ENCODE measurements around the gene MAP7. TPM values are rescaled to one million over a fixed set of nuclear protein-coding genes. Genes with fewer than 3 reads are reported as not detected.

MAP7 gene
- total and polyA plus RNA-seq, 2 experiments from 2014 or later: 44.7 to 49.2 TPM

GRCh38 chr6:136510782-136511181 lies 39.4 kb downstream of the MAP7 start:
- no peak overlapping the region for H2AFZ ChIP-seq
- Mint-ChIP-seq H3K27ac (no peak overlapping the region), H3K27me3 (ENCODE audit: insufficient read depth, low read depth, poor library complexity) (no peaks in the 10 kb centered on the region), H3K4me3 (no peak overlapping the region), H3K36me3 (ENCODE audit: low read depth) (peaks cover 31% of the 10 kb centered on the region), H3K9me3 (no peaks in the 10 kb centered on the region), H3K4me1 (peaks cover 31% of the 10 kb centered on the region)
- H3K4me1 ChIP-seq (ENCODE audit: insufficient read depth): peaks cover 20% of the 10 kb centered on the region
- H3K27ac ChIP-seq (ENCODE audit: low read depth): no peak overlapping the region
- no peaks in the 10 kb centered on the region for H3K27me3 ChIP-seq (ENCODE audit: insufficient read depth)
- H3K4me3 ChIP-seq: no peak overlapping the region
- TF ChIP-seq EZH2 (IDR thresholded peaks at IDR 0.05; ENCODE audit: low read depth, unreplicated experiment) (no peak), REST (IDR thresholded peaks at IDR 0.05; ENCODE audit: unreplicated experiment) (no peak), JUNB (IDR thresholded peaks at IDR 0.05; ENCODE audit: unreplicated experiment) (no peak), ETS1 (IDR thresholded peaks at IDR 0.05) (no peak), CTCF (conservative IDR thresholded peaks at IDR 0.05; ENCODE audit: low read depth in 2 of 2) (no peak)
- H3F3A ChIP-seq (replicated peaks; ENCODE audit: low read depth): no peaks in the 10 kb centered on the region
- no peak overlapping the region for H3K4me2 ChIP-seq
- no peaks in the 10 kb centered on the region for H3K36me3 ChIP-seq (ENCODE audit: insufficient read depth)
- no peaks in the 10 kb centered on the region for H3K9me2 ChIP-seq (ENCODE audit: insufficient read depth)
- H4K20me1 ChIP-seq (replicated peaks; ENCODE audit: insufficient read depth): no peaks in the 10 kb centered on the region; the same call in 1 of the 2 replicates
- DNase-seq (ENCODE audit: low spot score) (no peak), ATAC-seq (no peak)
- H3K79me2 ChIP-seq (replicated peaks; ENCODE audit: insufficient read depth): peaks cover 93% of the 10 kb centered on the region

GRCh38 chr6:136510299-136510698 lies 39.9 kb downstream of the MAP7 start:
- Mint-ChIP-seq H3K4me3 (no peak overlapping the region), H3K27me3 (ENCODE audit: insufficient read depth, low read depth, poor library complexity) (no peaks in the 10 kb centered on the region), H3K27ac (no peak overlapping the region), H3K9me3 (no peaks in the 10 kb centered on the region), H3K4me1 (peaks cover 31% of the 10 kb centered on the region), H3K36me3 (ENCODE audit: low read depth) (peaks cover 30% of the 10 kb centered on the region)
- H3K36me3 ChIP-seq (ENCODE audit: insufficient read depth): no peaks in the 10 kb centered on the region
- no peak for ATAC-seq
- DNase-seq (ENCODE audit: low spot score): no peak
- H3F3A ChIP-seq (replicated peaks; ENCODE audit: low read depth): no peaks in the 10 kb centered on the region
- peaks cover 93% of the 10 kb centered on the region for H3K79me2 ChIP-seq (replicated peaks; ENCODE audit: insufficient read depth)
- H4K20me1 ChIP-seq (replicated peaks; ENCODE audit: insufficient read depth): no peaks in the 10 kb centered on the region; the same call in 1 of the 2 replicates
- H3K27me3 ChIP-seq (ENCODE audit: insufficient read depth): no peaks in the 10 kb centered on the region
- no peak overlapping the region for H3K4me3 ChIP-seq
- no peak overlapping the region for H3K27ac ChIP-seq (ENCODE audit: low read depth)
- H3K4me2 ChIP-seq: no peak overlapping the region
- H3K4me1 ChIP-seq (ENCODE audit: insufficient read depth): peaks cover 20% of the 10 kb centered on the region
- H2AFZ ChIP-seq: no peak overlapping the region
- H3K9me2 ChIP-seq (ENCODE audit: insufficient read depth): no peaks in the 10 kb centered on the region
- no peak for TF ChIP-seq ZNF462 (CRISPR knock-in tag; IDR thresholded peaks at IDR 0.05)
